Aorta (tissue), 5 donors: ENCODE results near the gene C16orf92. TPM values are rescaled to one million over a fixed set of nuclear protein-coding genes. Genes with fewer than 3 reads are reported as not detected.
"Not testable (repeated sequence)": the region's sequence is repeated elsewhere in the genome, so short reads cannot be mapped to it uniquely, and the experiment has no call there.

ENCODE experiments used
- ATAC-seq: fragments of 200-7000 bp; cut with Tn5 transposase; one replicate; pipeline ENCODE4 v1.9.1; 2022; ENCODE audit warnings: moderate library complexity; ENCODE audit not compliant: low FRiP score
- DNase-seq, 2 donors: peaks; one replicate each; pipeline ENCODE4 v3.0.0-alpha.2; 2020
- H3K27ac ChIP-seq, 2 donors: one replicate each; pipeline ENCODE4 v1.5.1; 2013; ENCODE audit warnings: low read length in 2 of 2, mild to moderate bottlenecking in 2 of 2, moderate library complexity in 2 of 2, control low read depth in 1 of 2, inconsistent platforms in 1 of 2, low read depth in 1 of 2
- H3K27me3 ChIP-seq, 2 donors: one replicate each; pipeline ENCODE4 v1.6.1; 2013; ENCODE audit warnings: control low read depth in 1 of 2, low read length in 1 of 2, mild to moderate bottlenecking in 1 of 2, moderate library complexity in 1 of 2; ENCODE audit not compliant: insufficient read depth in 2 of 2, control insufficient read depth in 1 of 2
- H3K36me3 ChIP-seq, 2 donors: one replicate each; pipeline ENCODE4 v1.6.1; 2013; ENCODE audit warnings: control low read depth in 1 of 2, low read length in 1 of 2, mild to moderate bottlenecking in 1 of 2; ENCODE audit not compliant: insufficient read depth in 2 of 2, control insufficient read depth in 1 of 2
- H3K4me1 ChIP-seq, 2 donors: one replicate each; pipeline ENCODE4 v1.6.1; 2013; ENCODE audit warnings: low read length in 2 of 2, control low read depth in 1 of 2, mild to moderate bottlenecking in 1 of 2, moderate library complexity in 1 of 2; ENCODE audit not compliant: insufficient read depth in 2 of 2, control insufficient read depth in 1 of 2
- H3K4me3 ChIP-seq, 2 donors: one replicate each; pipeline ENCODE4 v1.5.1; 2013; ENCODE audit warnings: low read length in 2 of 2, control low read depth in 1 of 2, mild to moderate bottlenecking in 1 of 2
- H3K9me3 ChIP-seq: one replicate; pipeline ENCODE4 v1.6.1; 2013; ENCODE audit warnings: mild to moderate bottlenecking, low read length; ENCODE audit not compliant: control insufficient read depth
- WGBS, 2 donors: extraction: QIAGEN DNeasy Blood & Tissue Kit; methylation state at CpG; one replicate each; pipeline ENCODE4 v1.1.7; 2013; 5-methylcytosine and 5-hydroxymethylcytosine counted together
- intact Hi-C, 2 donors: fragments of 100-400 bp; cut with DNase I; formaldehyde crosslinking; loops; one replicate each; pipeline versions ENCODE4 v1.14.2 to v1.15.0; 2022
- polyA plus RNA-seq, 2 donors: library from polyadenylated mRNA; stranded (reverse); fragments of 200-250 nt; gene quantifications; one replicate each; pipeline ENCODE4 v1.2.3, GENCODE V29; 2013
- total RNA-seq, 2 donors: library from RNA; stranded (reverse); fragmentation: NEBNext Ultra II Directional; extraction: Animal tissue kit (Norgen Biotek cat#: 25700); gene quantifications; one replicate each; pipeline ENCODE4 v1.2.1, GENCODE V29; 2021
- donor health status: healthy with polysubstance abuse.
- donor health status: Bipolar disorder and iron deficiency.
- donor health status: DM: no; HTN: no; CAD: no.
- donor health status: DM: no; HTN: no; CAD: no.
- donor health status: DM: yes; HTN: yes; CAD: no.

C16orf92 gene
- total and polyA plus RNA-seq, 4 donors, result not detected

GRCh38 chr16:30040221-30040620 is 17.2 kb downstream of the C16orf92 start:
- Histone ChIP-seq H3K4me3 (no peak overlapping the region), H3K9me3 (no peaks in the 10 kb centered on the region), H3K27ac (no peak overlapping the region), H3K36me3 (no peaks in the 10 kb centered on the region), H3K4me1 (no peaks in the 10 kb centered on the region), H3K27me3 (no peaks in the 10 kb centered on the region)
- intact Hi-C loops, result no loop called here
- no peak for DNase-seq
- WGBS, 2 donors, result 64 to 69% methylated on average over 5 of the region's 5 CpGs
- ATAC-seq, result no peak

- intact Hi-C loops, result not testable (repeated sequence)
Measured at GRCh38 chr16:30040690-30041089, 17.7 kb downstream of the C16orf92 start.

GRCh38 chr16:30041841-30042240 is 18.8 kb downstream of the C16orf92 start:
- Histone ChIP-seq H3K36me3 (no peaks in the 10 kb centered on the region), H3K27ac (no peak overlapping the region), H3K4me3 (no peak overlapping the region), H3K9me3 (no peaks in the 10 kb centered on the region), H3K27me3 (no peaks in the 10 kb centered on the region), H3K4me1 (no peaks in the 10 kb centered on the region)
- 22 to 26% methylated on average over 5 of the region's 5 CpGs for WGBS, 2 donors
- DNase-seq, result no peak
- no peak for ATAC-seq
- intact Hi-C loops, result no loop called here

More at GRCh38 chr16:30040690-30041089, 17.7 kb downstream of the C16orf92 start:
- not testable (repeated sequence) for H3K4me3 ChIP-seq, H3K27ac ChIP-seq, H3K9me3 ChIP-seq, ATAC-seq, H3K4me1 ChIP-seq, H3K27me3 ChIP-seq, DNase-seq, H3K36me3 ChIP-seq
- 79 to 82% methylated on average over 5 of the region's 5 CpGs for WGBS, 2 donors

- no peak for DNase-seq
- Histone ChIP-seq H3K27me3 (no peaks in the 10 kb centered on the region), H3K4me3 (no peak overlapping the region), H3K36me3 (no peaks in the 10 kb centered on the region), H3K4me1 (no peaks in the 10 kb centered on the region), H3K9me3 (no peaks in the 10 kb centered on the region), H3K27ac (no peak overlapping the region)
- ATAC-seq, result no peak
- WGBS, 2 donors, result 77 to 79% methylated on average over 8 of the region's 8 CpGs
- intact Hi-C loops, result no loop called here
Measured at GRCh38 chr16:30046178-30046577, 23.2 kb downstream of the C16orf92 start.

GRCh38 chr16:30046588-30046987 is 23.6 kb downstream of the C16orf92 start:
- H3K27me3 ChIP-seq, result no peaks in the 10 kb centered on the region
- H3K4me1 ChIP-seq, result no peaks in the 10 kb centered on the region
- intact Hi-C loops, result no loop called here
- no peaks in the 10 kb centered on the region for H3K9me3 ChIP-seq
- DNase-seq (no peak), ATAC-seq (no peak)
- H3K36me3 ChIP-seq, result no peaks in the 10 kb centered on the region
- no peak overlapping the region for H3K4me3 ChIP-seq
- no peak overlapping the region for H3K27ac ChIP-seq
- WGBS, 2 donors, result 90% methylated on average over 1 of the region's 1 CpG

- H3K27me3 ChIP-seq, result no peaks in the 10 kb centered on the region
- ATAC-seq (no peak), DNase-seq (no peak)
- no peaks in the 10 kb centered on the region for H3K4me1 ChIP-seq
- no peak overlapping the region for H3K27ac ChIP-seq
- intact Hi-C loops, result no loop called here
- H3K9me3 ChIP-seq, result no peaks in the 10 kb centered on the region
- no peak overlapping the region for H3K4me3 ChIP-seq
- WGBS, 2 donors, result 88 to 89% methylated on average over 8 of the region's 8 CpGs
- H3K36me3 ChIP-seq, result no peaks in the 10 kb centered on the region
Measured at GRCh38 chr16:30049871-30050270, 26.9 kb downstream of the C16orf92 start.

- 74 to 82% methylated on average over 3 of the region's 3 CpGs for WGBS, 2 donors
- Histone ChIP-seq H3K4me1 (no peaks in the 10 kb centered on the region), H3K27me3 (no peaks in the 10 kb centered on the region), H3K36me3 (no peaks in the 10 kb centered on the region), H3K9me3 (no peaks in the 10 kb centered on the region), H3K27ac (no peak overlapping the region), H3K4me3 (no peak overlapping the region)
- DNase-seq (no peak), ATAC-seq (no peak)
- intact Hi-C loops, result no loop called here
Measured at GRCh38 chr16:30051518-30051917, 28.5 kb downstream of the C16orf92 start.

- no peaks in the 10 kb centered on the region for H3K27me3 ChIP-seq
- ATAC-seq (peak; percentile 95), DNase-seq (peak; percentile 97 to 98)
- WGBS, 2 donors, result 4 to 5% methylated on average over 47 to 58 of the region's 58 CpGs
- no peaks in the 10 kb centered on the region for H3K36me3 ChIP-seq
- intact Hi-C loops, result no loop called here
- H3K4me1 ChIP-seq, result no peaks in the 10 kb centered on the region
- no peak overlapping the region for H3K27ac ChIP-seq
- no peaks in the 10 kb centered on the region for H3K9me3 ChIP-seq
- peak overlapping the region; percentile 2 to 52 for H3K4me3 ChIP-seq
Measured at GRCh38 chr16:30052671-30053372, 29.8 kb downstream of the C16orf92 start.

GRCh38 chr16:30053376-30054015 is 30.5 kb downstream of the C16orf92 start:
- no peak overlapping the region for H3K27ac ChIP-seq
- no peaks in the 10 kb centered on the region for H3K27me3 ChIP-seq
- WGBS, 2 donors, result 2% methylated on average over 18 to 19 of the region's 19 CpGs
- ATAC-seq, result peak; percentile 46
- intact Hi-C loops, result no loop called here
- no peaks in the 10 kb centered on the region for H3K36me3 ChIP-seq
- peak in 1 of 2 donors; percentile 60 for DNase-seq
- H3K9me3 ChIP-seq, result no peaks in the 10 kb centered on the region
- no peaks in the 10 kb centered on the region for H3K4me1 ChIP-seq
- H3K4me3 ChIP-seq, result peak overlapping the region; percentile 2 to 52
